Muscle of back (tissue), 13 donors: Measurements from ENCODE around the gene BET1. TPM values are rescaled to one million over a fixed set of nuclear protein-coding genes. Genes with fewer than 3 reads are reported as not detected.
"Not testable (repeated sequence)": the region's sequence is repeated elsewhere in the genome, so short reads cannot be mapped to it uniquely, and the experiment has no call there.

Experiments used
- DNase-seq, 3 donors: peaks; one replicate each; pipeline versions ENCODE4 v3.0.0 to v3.0.0-alpha.2; 2013
- long read RNA-seq, 9 donors: transcript quantifications; one replicate each; lab custom pipeline, GENCODE V29; 2026
- polyA plus RNA-seq, 10 donors: library from polyadenylated mRNA; unstranded; fragments of 120-200 nt; gene quantifications; one replicate each; pipeline ENCODE4 v1.2.1, GENCODE V29; 2013; ENCODE audit not compliant: insufficient read length in 10 of 10

Gene BET1
- 10 to 100 TPM; 25.2 to 33.7 (median 28.7) TPM for polyA plus RNA-seq
- long read RNA-seq, donor 1, transcript BET1-201 (4 exons, 1,504 nt), result major isoform, 27 of 30 reads
- long read RNA-seq, donor 1, partial matches to known transcripts, result 0 of 30 reads
- long read RNA-seq, donor 1, other reads (novel, unspliced or antisense), result 0 of 30 reads
- long read RNA-seq, donor 2, transcript BET1-201 (4 exons, 1,504 nt), result major isoform, 14 of 16 reads
- long read RNA-seq, donor 2, partial matches to known transcripts, result 0 of 16 reads
- long read RNA-seq, donor 2, other reads (novel, unspliced or antisense), result 0 of 16 reads
- long read RNA-seq, donor 3, result 0 reads
- long read RNA-seq, donor 4, transcript BET1-201 (4 exons, 1,504 nt), result major isoform, 20 of 22 reads
- long read RNA-seq, donor 4, partial matches to known transcripts, result 0 of 22 reads
- long read RNA-seq, donor 4, other reads (novel, unspliced or antisense), result 0 of 22 reads
- long read RNA-seq, donor 5, transcript BET1-204 (3 exons, 601 nt), result minor isoform, 10 of 25 reads
- long read RNA-seq, donor 5, transcript BET1-201 (4 exons, 1,504 nt), result major isoform, 15 of 25 reads
- long read RNA-seq, donor 5, partial matches to known transcripts, result 0 of 25 reads
- long read RNA-seq, donor 5, other reads (novel, unspliced or antisense), result 0 of 25 reads
- long read RNA-seq, donor 6, transcript BET1-201 (4 exons, 1,504 nt), result major isoform, 25 of 27 reads
- long read RNA-seq, donor 6, partial matches to known transcripts, result 0 of 27 reads
- long read RNA-seq, donor 6, other reads (novel, unspliced or antisense), result 0 of 27 reads
- long read RNA-seq, donor 7, transcript BET1-201 (4 exons, 1,504 nt), result major isoform, 20 of 23 reads
- long read RNA-seq, donor 7, partial matches to known transcripts, result 0 of 23 reads
- long read RNA-seq, donor 7, other reads (novel, unspliced or antisense), result 0 of 23 reads
- long read RNA-seq, donor 8, transcript BET1-201 (4 exons, 1,504 nt), result major isoform, 24 of 28 reads
- long read RNA-seq, donor 8, partial matches to known transcripts, result 0 of 28 reads
- long read RNA-seq, donor 8, other reads (novel, unspliced or antisense), result 0 of 28 reads
- long read RNA-seq, donor 9, partial matches to known transcripts, result 0 of 2 reads
- long read RNA-seq, donor 9, other reads (novel, unspliced or antisense), result 0 of 2 reads

GRCh38 chr7:94004024-94004951, at the start of gene BET1:
Gene BET1, minus strand, starts transcription at chr7:94004355. Its CDS starts 139 bp downstream, at chr7:94004216.
- peak; percentile 98 to 99 (median 99) for DNase-seq

GRCh38 chr7:94053532-94053931, 49.4 kb upstream of the BET1 start:
- DNase-seq, result no peak

- DNase-seq, result no peak
These were observed 48.4 kb upstream of the BET1 start for GRCh38 chr7:94052398-94053180.

GRCh38 chr7:94050046-94050445, 45.9 kb upstream of the BET1 start:
- no peak for DNase-seq

DNA sequence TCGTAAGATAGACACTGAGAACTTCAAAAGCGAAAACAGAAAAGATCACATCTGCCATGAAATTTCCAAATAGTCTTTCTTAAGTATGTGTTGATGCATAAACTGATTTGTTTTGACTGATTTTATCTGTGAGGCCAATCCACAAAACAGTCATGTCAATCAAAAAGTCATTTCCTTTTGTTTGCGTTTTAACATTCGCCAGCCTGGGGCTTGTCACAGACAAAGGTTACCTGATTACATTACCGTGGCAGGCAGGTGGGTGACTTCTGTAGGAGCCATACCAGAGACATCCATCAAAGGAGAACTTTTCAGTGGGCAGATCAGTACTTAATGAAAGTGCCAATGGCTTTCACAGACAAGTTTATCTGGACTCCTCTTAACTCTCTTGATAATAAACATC, 45.5 kb upstream of the BET1 start:
- no peak for DNase-seq

GRCh38 chr7:94048755-94049154, 44.6 kb upstream of the BET1 start:
- DNase-seq, result no peak

GRCh38 chr7:94047956-94048355, 43.8 kb upstream of the BET1 start:
- no peak for DNase-seq

DNA sequence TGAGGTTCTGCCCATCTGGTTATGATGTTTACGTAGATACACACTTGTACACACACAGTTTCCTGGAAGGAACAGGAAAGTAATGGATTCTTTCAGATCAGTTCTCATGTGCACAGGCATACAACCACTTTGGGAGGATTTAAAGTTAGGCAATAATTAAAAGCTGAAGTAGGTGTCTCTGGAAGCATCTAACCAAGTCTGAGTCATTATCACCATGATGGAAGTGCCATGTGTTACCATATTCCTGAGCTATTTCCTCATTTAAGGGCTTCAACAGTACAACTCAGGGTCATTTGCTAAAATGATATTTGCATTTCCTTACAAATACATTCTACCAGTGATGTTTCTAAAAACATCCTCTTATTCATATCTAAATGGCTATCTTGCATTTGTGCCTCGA, 41.4 kb upstream of the BET1 start:
- DNase-seq, result no peak

DNA sequence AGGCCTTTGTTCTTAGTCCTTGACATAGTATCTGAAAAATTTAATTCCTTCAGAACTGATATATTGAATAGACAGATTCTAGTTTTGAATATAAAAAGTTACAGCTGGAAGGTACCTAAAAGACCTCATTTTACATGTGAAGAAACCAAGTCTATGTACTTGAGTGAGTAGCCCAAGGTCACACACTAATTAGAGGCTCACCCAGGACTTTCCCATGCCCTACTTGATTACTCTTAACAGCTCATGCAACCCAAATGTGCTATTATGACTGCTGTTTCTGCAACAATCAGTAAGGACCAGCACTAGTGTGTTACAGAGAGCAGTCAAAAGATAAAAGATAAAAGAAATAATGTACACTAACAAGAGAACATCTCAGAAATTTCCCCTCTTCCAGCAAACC, 40.7 kb upstream of the BET1 start:
- DNase-seq, result no peak

- DNase-seq, result no peak
These were observed 39.1 kb upstream of the BET1 start for GRCh38 chr7:94043299-94043698.

DNA sequence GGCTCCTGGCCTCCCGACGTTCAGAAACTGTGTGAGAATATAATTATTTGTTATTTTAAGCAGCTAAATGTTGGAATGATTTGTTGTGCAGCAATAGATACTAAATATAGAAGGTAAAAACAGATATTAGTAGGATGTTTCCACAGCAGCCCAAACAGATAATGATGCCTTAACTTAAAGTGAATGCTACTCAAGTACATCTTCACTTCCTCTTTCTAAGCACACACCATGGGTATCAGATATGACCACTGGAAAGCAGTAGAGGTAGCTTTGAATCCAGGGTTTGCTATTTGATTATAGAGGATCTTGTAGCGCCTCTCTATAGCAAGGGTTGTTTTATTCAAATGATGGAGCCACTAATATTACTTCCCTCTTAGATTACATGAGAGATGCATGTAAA, 38.2 kb upstream of the BET1 start:
- no peak for DNase-seq

DNA sequence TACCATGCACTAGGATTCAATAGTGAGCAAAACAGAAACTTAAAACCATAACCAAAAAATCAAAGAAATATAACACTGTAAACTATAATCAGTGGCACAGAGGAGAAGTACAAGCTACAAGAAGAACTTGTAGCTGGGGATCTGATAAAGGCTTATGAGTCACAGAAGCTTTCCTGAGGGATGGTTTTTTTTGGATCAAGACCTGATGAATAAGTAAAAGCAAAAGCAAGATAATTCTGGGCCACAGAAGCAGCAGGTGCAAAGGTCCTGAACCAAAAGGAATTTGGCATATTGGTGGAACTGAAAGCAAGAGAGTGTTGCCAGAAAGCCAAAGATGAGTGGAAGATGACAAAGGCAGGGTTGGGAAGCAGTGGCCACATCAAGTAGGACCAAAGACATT, 37.4 kb upstream of the BET1 start:
- DNase-seq, result no peak

- DNase-seq, result no peak
These were observed 36.1 kb upstream of the BET1 start for GRCh38 chr7:94040254-94040653.

DNA sequence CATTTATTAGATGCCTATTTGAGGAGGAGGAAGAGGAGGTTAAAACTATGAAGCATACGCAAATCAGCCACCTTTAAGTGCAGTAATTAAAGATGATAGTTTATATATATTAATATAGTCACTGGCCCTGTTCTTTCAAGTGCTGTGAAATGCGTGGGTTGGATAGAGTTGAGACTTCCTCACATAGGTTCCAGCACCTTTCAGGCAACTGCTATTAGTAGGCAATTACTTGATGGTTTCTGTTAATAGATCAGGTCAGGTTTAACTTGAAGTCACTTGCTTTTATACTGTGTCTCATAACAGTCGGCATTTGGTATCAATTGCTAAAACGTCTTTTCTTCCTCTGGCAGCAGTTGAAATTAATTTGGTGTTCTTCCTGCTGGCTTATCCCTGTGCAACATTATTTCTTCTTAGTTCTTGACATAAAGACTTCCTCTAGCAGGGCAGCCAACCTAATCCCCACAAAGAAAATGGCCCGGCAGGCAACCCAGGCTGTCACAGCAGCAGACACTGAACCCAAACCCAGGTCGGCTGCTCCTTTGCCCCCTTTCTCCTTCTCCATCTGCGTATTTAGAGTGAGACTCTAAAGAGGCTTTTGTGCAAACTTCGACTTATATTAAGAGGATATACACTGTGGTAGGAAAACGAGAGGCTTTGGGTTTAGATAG, 35.3 kb upstream of the BET1 start:
- no peak for DNase-seq

DNA sequence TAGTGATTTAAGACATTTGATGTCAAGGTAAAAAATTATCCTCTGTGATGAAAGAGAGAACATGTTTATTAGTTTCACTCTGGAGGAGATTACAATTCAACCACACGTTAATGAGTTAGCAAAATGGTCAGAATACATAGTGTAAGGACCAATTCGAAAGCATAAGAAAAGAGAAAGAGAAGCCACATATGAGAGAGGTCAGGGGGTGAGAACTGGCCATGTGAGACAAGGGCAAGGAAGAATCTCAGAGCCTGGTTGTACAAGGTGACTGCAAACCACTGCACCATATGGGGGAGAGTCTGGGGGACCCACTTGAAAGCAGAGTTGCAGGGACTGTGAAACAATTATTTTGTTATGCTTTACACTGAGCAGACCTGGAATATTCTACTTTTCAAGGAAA, 27.7 kb upstream of the BET1 start:
- no peak for DNase-seq

DNA sequence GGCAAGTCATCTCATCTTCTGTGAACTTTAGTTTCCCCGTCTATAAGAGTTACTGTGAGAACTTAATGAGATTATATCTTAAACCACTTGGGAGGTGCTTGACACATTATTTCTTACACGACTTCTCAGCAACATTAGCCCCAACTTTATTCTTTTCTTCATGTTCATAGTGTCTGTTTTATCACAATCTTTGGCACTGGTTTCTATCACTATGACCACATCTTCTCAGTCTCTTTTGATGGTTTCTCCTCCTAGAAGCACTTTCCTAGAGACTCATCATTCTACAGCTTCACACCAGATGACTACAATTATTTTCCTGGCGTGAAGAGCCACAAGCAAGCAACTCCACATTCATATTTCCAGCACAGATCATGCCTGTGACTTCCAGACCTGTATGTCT, 26.5 kb upstream of the BET1 start:
- DNase-seq, result no peak

DNA sequence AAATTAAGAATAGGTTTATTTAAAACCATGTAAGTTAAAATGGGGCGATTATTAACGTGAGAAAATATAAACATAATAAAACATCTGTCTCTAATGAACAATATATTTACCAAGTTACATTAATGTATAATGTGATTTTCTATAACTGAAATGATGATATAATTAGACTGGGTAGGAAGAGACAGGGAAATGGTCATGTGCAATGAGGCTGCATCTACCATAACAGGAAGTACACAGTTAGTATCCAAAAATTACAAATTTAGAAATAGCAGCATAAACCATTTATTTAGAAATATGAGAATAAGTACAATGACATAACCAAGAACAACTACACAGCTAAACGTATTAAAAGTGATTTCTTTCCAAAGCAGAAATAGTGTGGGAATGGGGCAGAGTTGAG, 25.8 kb upstream of the BET1 start:
- no peak for DNase-seq

- no peak for DNase-seq
These were observed 24.6 kb upstream of the BET1 start for GRCh38 chr7:94028768-94029167.

DNA sequence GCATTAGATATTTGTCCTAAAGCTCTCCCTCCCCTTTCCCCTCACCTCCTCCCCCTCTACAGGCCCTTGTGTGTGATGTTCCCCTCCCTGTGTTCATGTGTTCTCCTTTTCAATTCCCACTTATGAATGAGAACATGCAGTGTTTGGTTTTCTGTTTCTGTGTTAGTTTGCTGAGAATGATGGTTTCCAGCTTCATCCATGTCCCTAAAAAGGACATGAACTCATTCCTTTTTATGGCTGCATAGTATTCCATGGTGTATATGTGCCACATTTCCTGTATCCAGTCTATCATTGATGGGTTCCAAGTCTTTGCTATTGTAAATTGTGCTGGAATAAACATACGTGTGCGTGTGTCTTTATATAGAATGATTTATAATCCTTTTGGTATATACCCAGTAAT, 22.5 kb upstream of the BET1 start:
- not testable (repeated sequence) for DNase-seq

GRCh38 chr7:94022550-94022949, 18.4 kb upstream of the BET1 start:
- no peak for DNase-seq
